NCI-H2227 (cell line): Measurements from ENCODE around the gene EIF5A.
A peak's percentile ranks its signal among the peaks of the same experiment; 100 is the strongest.

ENCODE experiments used
- DNase-seq: peaks from one replicate; lab custom pipeline; 2025; ENCODE audit not compliant: unreplicated experiment; lab: John Stamatoyannopoulos, UW

EIF5A gene

DNA sequence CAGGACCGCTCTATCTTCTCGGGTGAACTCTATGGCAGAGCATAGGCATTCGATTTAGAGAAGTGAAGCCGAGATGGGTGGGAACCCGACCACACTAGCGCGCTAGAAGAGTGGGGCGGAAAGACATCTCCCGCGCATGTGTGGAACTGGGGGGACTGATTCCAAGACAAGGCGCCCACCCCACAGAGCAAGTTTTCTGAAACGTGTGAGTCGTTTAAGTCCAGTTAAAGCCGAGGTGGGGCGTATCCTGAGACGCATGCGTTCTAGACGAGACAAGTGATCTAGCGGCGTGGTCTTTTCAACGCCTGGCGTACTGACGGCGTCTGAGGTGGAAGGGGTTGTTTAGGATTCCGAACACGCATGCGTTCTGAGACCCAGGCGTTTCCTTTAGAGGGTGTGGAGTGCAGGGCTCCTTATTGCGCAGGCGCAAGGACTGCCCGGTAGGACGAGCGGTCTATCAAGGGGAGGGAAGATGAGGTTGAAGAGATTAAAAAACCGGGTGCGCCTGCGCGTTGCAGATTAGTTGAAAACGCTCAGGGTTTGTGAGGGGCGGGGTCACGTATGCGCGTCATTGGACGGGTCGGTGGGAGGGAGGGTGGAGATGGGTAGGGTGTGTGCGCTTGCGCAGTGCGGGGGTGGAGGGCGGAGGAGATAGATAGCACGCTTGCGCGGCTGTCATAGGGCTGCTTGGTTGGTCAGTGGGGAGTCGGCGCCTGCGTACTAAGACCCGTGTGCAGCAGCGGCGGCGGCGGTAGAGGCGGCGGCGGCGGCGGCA is at the start of gene EIF5A:
TSS of gene EIF5A (plus strand) at position 718 of the 775 bp plus-strand sequence. CDS start 2,008 bp downstream, outside the sequence.
- DNase-seq: peak; percentile 99

DNA sequence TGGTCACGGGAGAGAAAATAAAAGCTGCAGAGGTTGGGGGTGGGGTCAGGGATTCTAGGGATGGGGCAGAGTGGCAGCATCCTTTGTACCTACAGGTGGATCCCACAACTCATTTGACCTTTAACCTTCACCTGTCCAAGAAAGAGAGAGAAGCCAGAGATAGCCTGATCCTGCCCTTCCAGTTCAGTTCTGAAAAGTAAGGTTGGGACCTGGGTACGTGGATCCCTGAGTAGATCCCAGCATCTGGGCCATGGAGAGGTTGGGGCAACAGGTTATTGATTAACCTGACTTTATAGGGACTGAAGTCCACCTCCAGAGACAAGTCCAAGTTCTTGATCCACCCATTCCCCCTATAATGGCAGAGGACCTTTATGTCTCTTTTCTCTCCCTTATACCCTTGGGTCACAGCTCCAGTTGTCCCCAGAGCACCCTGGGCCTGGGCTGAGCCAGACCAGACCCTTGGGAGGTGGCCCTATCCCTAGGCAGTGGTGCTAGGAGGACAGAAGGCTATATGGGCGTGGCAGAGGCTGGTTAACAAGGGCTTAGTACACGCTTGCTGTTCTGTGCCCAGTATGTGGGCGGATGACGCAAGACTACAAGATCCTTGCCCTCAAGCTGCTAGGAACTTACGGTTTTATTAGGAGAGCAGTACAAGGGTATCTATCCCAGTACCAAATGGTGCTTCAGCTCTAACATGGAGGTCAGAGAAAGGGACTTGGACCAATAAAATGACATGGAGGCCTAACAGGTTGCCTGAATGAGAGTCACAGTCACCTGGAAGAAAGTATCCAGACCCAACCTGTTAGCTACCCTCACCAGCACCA is 48.5 kb upstream of the EIF5A start:
- DNase-seq: no peak

DNA sequence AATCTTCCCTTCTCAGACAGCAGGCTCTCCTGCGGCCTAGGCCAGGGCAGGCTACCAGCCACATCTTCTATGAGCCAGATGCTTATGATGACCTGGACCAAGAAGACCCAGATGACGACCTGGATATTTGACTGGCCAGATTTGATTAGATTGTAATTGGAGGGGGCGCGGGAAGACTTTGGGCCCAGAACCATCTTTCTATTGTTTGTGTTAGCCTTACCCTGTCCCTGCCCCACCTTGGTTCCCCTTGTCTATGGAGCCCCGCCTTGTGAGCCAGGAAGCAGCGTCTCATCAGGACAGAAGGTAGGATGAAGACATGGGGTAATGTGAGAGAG is 47.9 kb upstream of the EIF5A start:
- DNase-seq: no peak

DNA sequence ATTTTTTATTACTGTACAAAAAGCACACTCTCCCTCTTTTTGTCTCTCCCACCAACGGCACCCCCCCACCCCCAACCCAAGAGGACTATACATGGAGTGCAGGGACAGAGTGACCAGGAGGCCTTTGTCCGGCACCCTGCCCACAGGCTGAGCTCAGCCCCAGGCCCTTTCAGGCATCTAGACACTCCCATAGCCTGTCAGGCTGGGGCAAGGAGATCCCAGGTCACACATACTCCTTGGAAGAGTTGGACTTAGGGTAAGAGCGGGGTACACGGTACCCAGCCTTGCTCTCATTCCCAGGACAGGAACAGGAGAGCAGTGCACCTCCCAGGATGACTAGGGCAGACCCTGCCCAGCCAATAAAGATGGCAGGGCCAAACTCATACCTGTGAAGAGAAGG is 47.3 kb upstream of the EIF5A start:
- DNase-seq: no peak

DNA sequence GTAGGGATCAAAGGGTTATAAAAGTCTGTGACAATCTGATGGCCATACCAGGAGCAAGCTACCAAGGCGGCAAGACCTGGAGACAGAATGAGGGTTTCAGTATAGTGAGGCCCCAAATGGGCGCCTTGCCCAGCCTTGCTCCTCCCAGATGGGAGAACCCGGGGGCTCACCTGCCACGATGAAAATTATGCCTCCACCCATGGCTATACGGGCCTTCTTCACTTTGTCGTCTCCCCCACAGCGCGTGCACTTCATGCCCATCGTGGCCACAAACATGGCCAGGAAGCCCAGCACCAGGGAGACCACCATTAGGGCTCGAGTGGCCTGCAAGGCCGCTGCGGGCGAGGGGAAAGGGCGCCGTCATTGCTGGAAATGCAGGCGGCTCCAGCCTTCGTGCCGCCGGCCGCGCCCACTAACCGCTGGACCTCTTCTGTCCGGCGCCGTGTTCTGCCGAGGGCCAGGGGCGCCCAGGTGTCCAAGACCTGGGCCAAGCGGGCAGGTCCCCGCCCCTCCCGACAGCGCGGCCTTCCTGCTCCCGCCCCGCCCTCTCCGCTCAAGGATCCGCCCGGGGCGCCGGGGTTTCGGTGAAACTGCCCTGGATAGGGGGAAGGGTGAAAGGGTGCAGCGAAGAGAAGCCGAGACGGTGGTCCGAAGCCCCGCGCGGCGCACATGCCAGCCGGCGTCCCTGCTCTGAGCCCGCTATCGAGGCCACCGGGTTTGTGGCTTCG is 46.6 kb upstream of the EIF5A start:
- DNase-seq: no peak

DNA sequence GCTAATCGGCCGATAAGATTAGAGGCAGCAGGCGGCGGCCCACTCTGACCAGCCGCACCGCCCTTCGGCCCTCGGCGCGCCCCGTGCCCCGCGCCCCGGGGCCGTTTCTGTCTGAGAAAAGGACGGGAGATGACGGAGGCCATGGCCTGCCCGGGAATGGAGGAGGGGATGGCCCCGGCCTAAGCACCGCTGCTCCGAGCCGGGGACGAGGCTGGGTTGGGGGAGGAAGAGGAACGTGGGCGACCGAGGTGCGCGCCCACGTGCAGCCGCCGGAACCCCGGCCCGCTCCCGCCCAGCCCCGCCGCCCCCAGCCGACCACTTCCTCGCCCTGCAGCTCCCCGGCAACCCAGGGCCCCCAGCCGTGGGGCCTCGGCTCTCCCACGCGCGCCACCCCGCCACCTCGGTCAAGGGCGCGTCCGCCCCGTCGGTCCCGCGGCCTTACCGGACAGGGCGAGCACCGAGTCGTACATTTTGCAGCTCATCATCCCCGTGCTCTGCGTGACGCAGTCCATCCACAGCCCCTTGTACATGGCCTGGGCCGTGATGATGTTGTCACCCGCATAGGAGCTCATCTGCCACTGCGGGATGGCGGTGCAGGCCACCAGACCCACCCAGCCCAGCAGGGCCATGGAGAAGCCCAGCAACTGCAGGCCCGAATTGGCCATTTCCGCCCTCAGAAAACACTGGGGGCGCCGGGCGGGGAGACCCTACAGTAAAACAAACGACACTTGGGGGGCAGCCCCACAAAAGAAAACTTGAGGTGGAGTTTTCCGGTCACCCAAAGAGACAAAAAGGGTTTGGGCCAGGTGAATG is 45.8 kb upstream of the EIF5A start:
- DNase-seq: no peak

DNA sequence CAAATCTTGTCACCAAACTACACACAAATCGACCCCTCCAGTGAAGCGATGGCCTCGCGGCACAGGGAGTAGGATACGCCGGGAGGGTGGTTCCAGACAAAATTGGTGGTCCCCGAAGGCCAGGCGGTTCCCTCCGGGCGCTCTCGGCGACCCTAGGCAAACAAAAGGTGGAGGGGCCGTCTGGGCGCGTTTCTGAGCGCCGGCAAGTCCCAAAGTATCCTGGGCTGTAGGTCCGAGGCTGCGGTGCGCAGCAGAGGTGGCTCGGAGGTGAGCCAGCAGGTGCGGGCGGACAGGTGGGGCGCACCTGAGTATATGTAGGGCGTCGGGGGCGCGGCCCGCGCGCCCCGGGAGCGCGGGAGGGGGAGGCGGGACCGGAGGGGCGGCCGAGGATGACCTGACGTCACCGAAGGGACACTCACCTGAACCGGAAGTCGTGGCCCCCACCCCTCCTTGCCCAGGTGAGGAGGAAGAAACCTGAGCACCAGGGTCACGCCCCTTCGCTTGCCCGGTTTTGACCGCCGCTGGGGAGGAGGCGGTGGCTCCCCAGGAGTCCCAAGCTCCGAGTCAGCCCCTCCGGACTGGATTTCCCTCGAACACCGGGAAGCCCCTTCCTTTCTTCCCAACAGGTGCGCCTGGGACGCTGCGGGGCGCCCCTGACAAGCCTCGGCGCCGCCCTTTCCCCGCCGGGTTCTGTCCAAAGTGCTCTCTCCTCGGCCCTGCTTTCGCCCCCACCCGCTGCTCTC is 45.1 kb upstream of the EIF5A start, which contains the start of gene CLDN7:
TSS of gene CLDN7 (minus strand) at position 287 of the 743 bp plus-strand sequence. CDS start 435 bp downstream, outside the sequence.
- DNase-seq: no peak

DNA sequence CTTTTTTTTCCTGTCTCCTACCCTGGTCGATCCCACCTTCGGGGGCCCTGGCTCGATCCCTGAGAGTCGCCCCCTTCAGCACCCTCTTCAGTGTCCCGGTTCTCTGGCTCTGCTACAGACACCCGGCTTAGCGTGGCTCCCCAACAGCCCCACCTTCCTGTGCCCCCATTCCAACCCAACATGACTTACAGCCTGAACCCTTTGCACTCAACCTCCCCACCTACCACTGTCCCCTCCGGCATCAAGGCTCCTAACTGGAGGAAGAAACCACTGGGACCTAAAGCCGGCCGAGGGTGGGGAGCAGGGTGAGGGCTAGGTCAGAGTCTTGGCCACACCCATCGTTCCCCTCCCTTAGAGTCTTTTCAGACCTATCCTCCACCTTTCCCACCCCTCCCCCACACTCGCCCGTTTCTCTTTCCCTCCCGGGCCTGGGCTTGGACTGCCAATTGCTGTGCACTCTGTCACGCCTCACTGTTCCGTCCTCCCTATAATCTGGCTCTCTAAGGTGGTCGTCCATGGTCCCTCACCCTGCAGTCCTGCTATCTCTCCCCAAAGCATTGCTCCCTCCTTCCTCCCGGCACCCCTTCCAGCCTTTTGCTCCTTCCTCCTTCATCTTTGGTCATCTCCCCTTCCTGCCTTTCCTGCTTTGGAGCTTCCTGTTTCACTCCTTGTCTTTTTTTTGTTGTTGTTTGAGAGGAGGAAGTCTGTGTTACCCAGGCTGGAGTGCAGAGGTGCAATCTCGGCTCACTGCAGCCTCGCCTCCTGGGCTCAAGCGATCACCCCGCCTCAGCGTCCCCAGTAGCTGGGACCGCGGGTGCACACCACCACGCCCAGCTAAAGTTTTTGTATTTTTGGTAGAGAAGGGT is 44.3 kb upstream of the EIF5A start:
- DNase-seq: peak; percentile 10

GRCh38 chr17:7263801-7264078 is 43.7 kb upstream of the EIF5A start:
- DNase-seq: peak; percentile 6

- no peak for DNase-seq
Observed at GRCh38 chr17:7266784-7267183, 40.6 kb upstream of the EIF5A start.

GRCh38 chr17:7279448-7279847 is 28.0 kb upstream of the EIF5A start:
- no peak for DNase-seq

- peak; percentile 80 for DNase-seq
Observed at GRCh38 chr17:7280519-7281073, 26.8 kb upstream of the EIF5A start.

GRCh38 chr17:7281074-7281952 is 26.1 kb upstream of the EIF5A start, which contains the start of gene SLC2A4:
Gene SLC2A4, plus strand, starts transcription at chr17:7281718. Its CDS starts 217 bp downstream, at chr17:7281935.
- peak; percentile 96 for DNase-seq

DNA sequence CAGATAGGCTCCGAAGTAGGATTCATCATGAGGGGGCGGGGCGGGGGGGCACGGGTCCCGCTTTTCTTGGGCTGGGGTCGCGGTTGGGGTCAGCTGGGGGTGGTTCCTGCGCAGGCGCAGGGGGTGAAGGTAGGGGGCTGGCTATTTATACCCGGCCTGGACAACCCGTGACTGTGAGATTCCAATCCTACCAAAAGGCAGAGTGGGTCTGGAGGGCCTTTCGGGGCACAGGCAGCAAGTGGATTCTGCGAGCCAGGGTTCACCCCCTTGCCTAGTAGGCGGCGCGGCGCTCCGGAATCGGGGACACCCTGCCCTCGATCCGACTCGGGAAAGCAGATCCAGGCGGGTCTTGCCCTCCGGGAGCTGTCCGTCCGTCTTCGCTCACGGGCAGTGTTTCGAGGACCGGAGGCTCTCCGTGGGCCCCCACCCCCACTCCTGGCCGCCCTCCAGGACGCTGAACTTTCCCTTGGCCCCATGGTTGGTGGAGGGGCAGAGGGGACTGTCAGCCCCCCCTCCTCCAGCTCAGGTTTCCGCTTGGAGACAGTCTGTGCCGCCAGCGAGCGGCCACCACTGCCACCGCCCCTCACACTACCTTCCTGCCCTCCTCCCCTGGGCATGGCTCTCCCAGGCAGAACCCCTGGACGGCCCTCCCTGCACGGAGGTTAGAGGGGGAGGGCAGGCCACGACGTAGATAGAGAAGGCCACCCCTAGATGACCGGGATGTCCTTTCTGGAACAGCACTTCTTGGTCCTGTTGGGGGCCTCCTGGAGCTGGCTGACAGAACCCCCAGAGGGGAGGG is 25.3 kb upstream of the EIF5A start:
- DNase-seq: no peak

- DNase-seq: no peak
Observed at GRCh38 chr17:7282752-7283321, 24.6 kb upstream of the EIF5A start.

DNA sequence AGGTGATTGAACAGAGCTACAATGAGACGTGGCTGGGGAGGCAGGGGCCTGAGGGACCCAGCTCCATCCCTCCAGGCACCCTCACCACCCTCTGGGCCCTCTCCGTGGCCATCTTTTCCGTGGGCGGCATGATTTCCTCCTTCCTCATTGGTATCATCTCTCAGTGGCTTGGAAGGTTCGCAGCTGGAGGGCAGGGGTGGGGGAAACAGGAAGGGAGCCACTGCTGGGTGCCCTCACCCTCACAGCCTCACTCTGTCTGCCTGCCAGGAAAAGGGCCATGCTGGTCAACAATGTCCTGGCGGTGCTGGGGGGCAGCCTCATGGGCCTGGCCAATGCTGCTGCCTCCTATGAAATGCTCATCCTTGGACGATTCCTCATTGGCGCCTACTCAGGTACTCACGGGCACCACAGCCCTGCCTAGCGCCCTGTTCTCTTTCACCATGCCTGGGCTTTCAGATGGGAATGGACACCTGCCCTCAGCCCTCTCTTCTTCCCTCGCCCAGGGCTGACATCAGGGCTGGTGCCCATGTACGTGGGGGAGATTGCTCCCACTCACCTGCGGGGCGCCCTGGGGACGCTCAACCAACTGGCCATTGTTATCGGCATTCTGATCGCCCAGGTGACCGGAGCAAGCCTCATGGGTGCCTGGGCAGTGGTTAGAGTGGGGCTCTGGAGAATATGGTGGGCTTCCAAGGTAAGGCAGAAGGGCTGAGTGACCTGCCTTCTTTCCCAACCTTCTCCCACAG is 23.8 kb upstream of the EIF5A start:
- no peak for DNase-seq
